GOT3 (cell line): ENCODE results near the gene KSR2.
"Not testable (repeated sequence)": the region's sequence is repeated elsewhere in the genome, so short reads cannot be mapped to it uniquely, and the experiment has no call there.

Experiments used
- DNase-seq: peaks from one replicate; lab custom pipeline; 2025; ENCODE audit warnings: mixed read lengths; lab: John Stamatoyannopoulos, UW

KSR2 gene

GRCh38 chr12:117890644-117891043 lies 78.1 kb downstream of the KSR2 start:
- DNase-seq = no peak

- no peak for DNase-seq
Measured at GRCh38 chr12:117890137-117890536, 78.7 kb downstream of the KSR2 start.

GRCh38 chr12:117889098-117889497 lies 79.7 kb downstream of the KSR2 start:
- no peak for DNase-seq

- no peak for DNase-seq
Measured at GRCh38 chr12:117885211-117885610, 83.6 kb downstream of the KSR2 start.

- no peak for DNase-seq
Measured at GRCh38 chr12:117884161-117884560, 84.6 kb downstream of the KSR2 start.

- no peak for DNase-seq
Measured at GRCh38 chr12:117882603-117883184, 86.1 kb downstream of the KSR2 start.

GRCh38 chr12:117882181-117882580 lies 86.6 kb downstream of the KSR2 start:
- no peak for DNase-seq

GRCh38 chr12:117881517-117881916 lies 87.3 kb downstream of the KSR2 start:
- no peak for DNase-seq

GRCh38 chr12:117878605-117879004 lies 90.2 kb downstream of the KSR2 start:
- no peak for DNase-seq

- DNase-seq = no peak
Measured at GRCh38 chr12:117876436-117876816, 92.4 kb downstream of the KSR2 start.

GRCh38 chr12:117875744-117876435 lies 92.9 kb downstream of the KSR2 start:
- DNase-seq = no peak

GRCh38 chr12:117874842-117875434 lies 93.9 kb downstream of the KSR2 start:
- peak; percentile 14 for DNase-seq

GRCh38 chr12:117874198-117874597 lies 94.6 kb downstream of the KSR2 start:
- not testable (repeated sequence) for DNase-seq

GRCh38 chr12:117872546-117873169 lies 96.1 kb downstream of the KSR2 start:
- no peak for DNase-seq

- no peak for DNase-seq
Measured at GRCh38 chr12:117869551-117869950, 99.2 kb downstream of the KSR2 start.

- DNase-seq = no peak
Measured at GRCh38 chr12:117867348-117867747, 101.4 kb downstream of the KSR2 start.

- no peak for DNase-seq
Measured at GRCh38 chr12:117865505-117865904, 103.3 kb downstream of the KSR2 start.

GRCh38 chr12:117863002-117863709 lies 105.6 kb downstream of the KSR2 start:
- no peak for DNase-seq

GRCh38 chr12:117861691-117862090 lies 107.1 kb downstream of the KSR2 start:
- no peak for DNase-seq

- not testable (repeated sequence) for DNase-seq
Measured at GRCh38 chr12:117860787-117861290, 108.0 kb downstream of the KSR2 start.

GRCh38 chr12:117860111-117860510 lies 108.7 kb downstream of the KSR2 start:
- DNase-seq = no peak
